Measurements from ENCODE around the gene CNDP2. TPM values are rescaled to one million over a fixed set of nuclear protein-coding genes. Genes with fewer than 3 reads are reported as not detected.

CNDP2 gene
- total and polyA plus RNA-seq, 2 donors from 2014 or later, result 499 to 740 TPM

DNA sequence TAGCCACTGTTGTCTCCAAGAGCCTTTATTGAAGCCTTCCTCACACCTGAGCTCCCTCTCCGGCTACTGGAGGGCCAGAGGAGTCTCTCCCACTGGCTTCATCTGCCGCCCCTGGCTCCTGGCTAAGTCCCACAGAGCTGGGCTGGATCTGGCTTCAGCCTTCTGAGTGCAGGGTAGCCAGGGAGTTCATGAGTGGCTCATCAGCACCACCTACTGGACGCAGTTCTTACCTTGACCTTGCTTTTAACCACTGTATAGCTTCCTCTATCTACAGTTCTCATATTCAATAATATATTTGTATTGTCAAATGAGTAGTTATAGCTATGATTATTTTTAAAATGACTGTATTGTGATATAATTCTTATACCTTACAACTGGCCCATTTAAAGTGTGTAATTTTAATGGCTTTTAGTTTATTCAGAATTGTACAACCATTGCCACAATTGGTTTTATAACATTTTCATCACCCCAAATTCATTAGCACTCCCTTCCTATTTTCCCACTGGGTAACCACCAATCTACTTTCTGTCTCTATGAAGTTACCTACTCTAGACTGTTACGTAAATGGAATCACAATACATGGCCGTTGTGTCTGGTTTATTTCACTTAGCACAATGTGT, 55.9 kb downstream of the CNDP2 start:
- Histone ChIP-seq H3K9ac (ENCODE audit: low read length in 3 of 3) (no peak overlapping the region), H3K36me3 (ENCODE audit: control insufficient read depth in 2 of 3, insufficient read depth in 3 of 3, low read length in 3 of 3) (no peaks in the 10 kb centered on the region), H3K27me3 (ENCODE audit: control insufficient read depth, insufficient read depth, low read length) (no peaks in the 10 kb centered on the region), H3K27ac (ENCODE audit: low read depth in 2 of 2, low read length in 2 of 2) (no peak overlapping the region), H3K9me3 (ENCODE audit: control insufficient read depth in 2 of 3, insufficient read depth in 1 of 3, low read length in 3 of 3) (peaks cover 0 to 6% (median 0%) of the 10 kb centered on the region in 3 donors), H3K4me3 (ENCODE audit: low read length in 3 of 3) (no peak overlapping the region), H3K4me1 (ENCODE audit: control insufficient read depth in 2 of 3, insufficient read depth in 2 of 3, low read depth in 1 of 3, low read length in 3 of 3) (peaks cover 0 to 2% (median 0%) of the 10 kb centered on the region in 3 donors)
- FAIRE-seq, result peak; percentile 85
- intact Hi-C loops (cut with DNase I), result loop anchor here (5.0 to 10.0 kb wide), 2 partner anchors 200 to 357 kb away; no protein-coding TSS in a partner anchor
- peak; percentile 84 to 94 (median 87) for DNase-seq
- peak; percentile 91 for TF ChIP-seq CTCF (IDR thresholded peaks at IDR 0.05; ENCODE audit: borderline replicate concordance, extremely low read depth, insufficient read depth)

DNA sequence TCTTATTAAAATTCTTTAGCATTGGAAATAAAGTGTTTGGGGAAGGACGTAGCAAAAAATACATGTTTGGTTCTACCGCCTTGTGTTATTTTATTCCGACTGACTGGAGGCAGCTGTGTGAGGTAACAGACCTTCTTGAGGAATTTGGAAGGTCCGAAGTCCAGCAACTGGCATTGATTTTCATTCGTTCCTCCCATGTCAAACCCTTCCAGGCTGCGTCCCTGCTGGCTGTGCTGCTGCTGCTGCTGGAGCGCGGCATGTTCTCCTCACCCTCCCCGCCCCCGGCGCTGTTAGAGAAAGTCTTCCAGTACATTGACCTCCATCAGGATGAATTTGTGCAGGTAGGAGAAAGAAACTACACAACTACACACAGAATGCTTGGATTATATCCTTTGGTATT, 60.0 kb downstream of the CNDP2 start:
- H3K27ac ChIP-seq (ENCODE audit: low read depth in 2 of 2, low read length in 2 of 2), result no peak overlapping the region
- H3K4me1 ChIP-seq (ENCODE audit: control insufficient read depth in 2 of 3, insufficient read depth in 2 of 3, low read depth in 1 of 3, low read length in 3 of 3), result peaks cover 0 to 2% (median 0%) of the 10 kb centered on the region in 3 donors
- no peaks in the 10 kb centered on the region for H3K36me3 ChIP-seq (ENCODE audit: control insufficient read depth in 2 of 3, insufficient read depth in 3 of 3, low read length in 3 of 3)
- intact Hi-C loops (cut with DNase I), result loop anchor here (10.0 kb wide), 1 partner anchor 361 kb away; no protein-coding TSS in a partner anchor
- no peak overlapping the region for H3K4me3 ChIP-seq (ENCODE audit: low read length in 3 of 3)
- no peak overlapping the region for H3K9ac ChIP-seq (ENCODE audit: low read length in 3 of 3)
- DNase-seq, result peak in 1 of 5 donors; percentile 40
- H3K9me3 ChIP-seq (ENCODE audit: control insufficient read depth in 2 of 3, insufficient read depth in 1 of 3, low read length in 3 of 3), result no peaks in the 10 kb centered on the region
- no peaks in the 10 kb centered on the region for H3K27me3 ChIP-seq (ENCODE audit: control insufficient read depth, insufficient read depth, low read length)
- no peak for FAIRE-seq
- TF ChIP-seq CTCF (IDR thresholded peaks at IDR 0.05; ENCODE audit: borderline replicate concordance, extremely low read depth, insufficient read depth), result no peak

DNA sequence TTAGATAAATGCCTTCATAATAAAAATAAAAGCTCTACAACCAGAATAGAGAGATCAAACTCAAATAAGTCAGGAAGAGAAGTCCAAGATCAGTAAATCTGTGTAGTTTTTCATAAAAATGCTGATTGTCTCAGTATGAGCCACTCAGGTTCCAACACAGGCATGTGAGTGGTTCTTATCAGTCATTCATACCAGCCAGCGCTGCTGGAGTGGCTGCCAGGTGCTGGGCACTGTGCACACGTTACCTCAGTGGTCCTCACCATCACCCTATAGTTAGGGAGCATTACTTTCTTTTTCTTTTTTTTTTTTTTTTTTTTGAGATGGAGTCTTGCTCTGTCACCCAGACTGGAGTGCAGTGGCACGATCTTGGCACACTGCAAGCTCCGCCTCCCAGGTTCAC, 61.9 kb downstream of the CNDP2 start:
- no peak for TF ChIP-seq CTCF (IDR thresholded peaks at IDR 0.05; ENCODE audit: borderline replicate concordance, extremely low read depth, insufficient read depth)
- Histone ChIP-seq H3K4me3 (ENCODE audit: low read length in 3 of 3) (no peak overlapping the region), H3K9ac (ENCODE audit: low read length in 3 of 3) (no peak overlapping the region), H3K27me3 (ENCODE audit: control insufficient read depth, insufficient read depth, low read length) (no peaks in the 10 kb centered on the region), H3K9me3 (ENCODE audit: control insufficient read depth in 2 of 3, insufficient read depth in 1 of 3, low read length in 3 of 3) (no peaks in the 10 kb centered on the region), H3K4me1 (ENCODE audit: control insufficient read depth in 2 of 3, insufficient read depth in 2 of 3, low read depth in 1 of 3, low read length in 3 of 3) (no peaks in the 10 kb centered on the region), H3K27ac (ENCODE audit: low read depth in 2 of 2, low read length in 2 of 2) (no peak overlapping the region), H3K36me3 (ENCODE audit: control insufficient read depth in 2 of 3, insufficient read depth in 3 of 3, low read length in 3 of 3) (no peaks in the 10 kb centered on the region)
- FAIRE-seq (no peak), DNase-seq (no peak)
- intact Hi-C loops (cut with DNase I), result loop anchor here (10.0 kb wide), 1 partner anchor 363 kb away; no protein-coding TSS in a partner anchor

Measured in kidney (tissue), 14 donors.